HepG2 (cell line): ENCODE measurements around the gene CR1L. TPM values are rescaled to one million over a fixed set of nuclear protein-coding genes. Genes with fewer than 3 reads are reported as not detected.

Experiments used
- CEBPB ChIP-seq: IDR thresholded peaks from 2 replicates; pipeline ENCODE4 v1.6.1; 2011; ENCODE audit warnings: low read depth, low read length, improper control_type of control experiment, borderline replicate concordance
- CHD2 ChIP-seq: IDR thresholded peaks from 2 replicates; pipeline ENCODE4 v1.6.1; 2011; ENCODE audit warnings: low read depth, low read length, improper control_type of control experiment
- ETV5 ChIP-seq: IDR thresholded peaks from 2 replicates; pipeline ENCODE4 v1.6.1; 2018; ENCODE audit warnings: missing biosample characterization, missing genetic modification reagents, inconsistent platforms, borderline replicate concordance
- GTF2F1 ChIP-seq: fragments of 150-350 bp; IDR thresholded peaks from 2 replicates; pipeline ENCODE4 v1.6.1; 2014; ENCODE audit warnings: low read length
- HIVEP1 ChIP-seq: sonication (generic); formaldehyde crosslinking; IDR thresholded peaks from 2 replicates; pipeline ENCODE4 v1.4.0; 2020; ENCODE audit warnings: mild to moderate bottlenecking, missing genetic modification reagents
- JUN ChIP-seq: sonication (generic); formaldehyde crosslinking; IDR thresholded peaks from 2 replicates; pipeline ENCODE4 v1.4.0; 2020; ENCODE audit warnings: mild to moderate bottlenecking, missing genetic modification reagents
- MAFF ChIP-seq: IDR thresholded peaks from 2 replicates; pipeline ENCODE4 v1.6.1; 2011; ENCODE audit warnings: low read depth, low read length, improper control_type of control experiment
- NR2F6 ChIP-seq, 2 experiments: IDR thresholded peaks; 2 replicates each; pipeline ENCODE4 v1.6.1; 2016; ENCODE audit warnings: antibody characterized with exemption in 1 of 2, mild to moderate bottlenecking in 1 of 2
- SAFB2 ChIP-seq: sonication (generic); formaldehyde crosslinking; IDR thresholded peaks from 2 replicates; pipeline ENCODE4 v1.5.1; 2020; ENCODE audit warnings: missing genetic modification reagents, low read depth, mild to moderate bottlenecking, borderline replicate concordance
- SMAD9 ChIP-seq: sonication (generic); formaldehyde crosslinking; IDR thresholded peaks from 2 replicates; pipeline ENCODE4 v1.5.1; 2020; ENCODE audit warnings: mild to moderate bottlenecking, missing genetic modification reagents
- TEAD2 ChIP-seq: sonication (generic); formaldehyde crosslinking; IDR thresholded peaks from 2 replicates; pipeline ENCODE4 v1.9.0; 2021; ENCODE audit warnings: missing genetic modification reagents
- TP53 ChIP-seq: sonication (generic); formaldehyde crosslinking; conservative IDR thresholded peaks from 2 replicates; pipeline ENCODE4 v1.4.0; 2020; ENCODE audit warnings: missing genetic modification reagents
- ZBTB7B ChIP-seq: sonication (generic); formaldehyde crosslinking; IDR thresholded peaks from 2 replicates; pipeline ENCODE4 v1.4.0; 2020; ENCODE audit warnings: missing genetic modification reagents
- ZNF317 ChIP-seq: sonication (generic); formaldehyde crosslinking; IDR thresholded peaks from 2 replicates; pipeline ENCODE4 v1.5.0; 2020; ENCODE audit warnings: mild to moderate bottlenecking, missing genetic modification reagents
- ZNF329 ChIP-seq: sonication (generic); formaldehyde crosslinking; IDR thresholded peaks from 2 replicates; pipeline ENCODE4 v1.9.0; 2021; ENCODE audit warnings: low read depth, mild to moderate bottlenecking, missing genetic modification reagents
- ZNF33A ChIP-seq: sonication (generic); formaldehyde crosslinking; IDR thresholded peaks from 2 replicates; pipeline ENCODE4 v1.5.1; 2020; ENCODE audit warnings: missing genetic modification reagents, mild to moderate bottlenecking, moderate library complexity, borderline replicate concordance
- ZNF501 ChIP-seq: sonication (generic); formaldehyde crosslinking; IDR thresholded peaks from 2 replicates; pipeline ENCODE4 v1.5.1; 2020; ENCODE audit warnings: mild to moderate bottlenecking, moderate library complexity, missing genetic modification reagents
- ZNF552 ChIP-seq: sonication (generic); formaldehyde crosslinking; IDR thresholded peaks from 2 replicates; pipeline ENCODE4 v1.9.0; 2022; ENCODE audit warnings: missing genetic modification reagents, mild to moderate bottlenecking, borderline replicate concordance
- polyA plus RNA-seq, 8 experiments: library from polyadenylated mRNA; depleted of rRNA in 3 of 8; stranded (reverse) in 7 of 8; unstranded in 1 of 8; fragments of >200 nt; fragmentation: Illumina TruSeq in 4 of 8; extraction: Trizol in 4 of 8; gene quantifications; 2 replicates each; pipeline versions ENCODE4 v1.2.1 to v1.2.3, GENCODE V29; 2011 to 2016; ENCODE audit warnings: low read depth in 4 of 8, missing spikeins in 1 of 8, mixed read lengths in 1 of 8; ENCODE audit not compliant: insufficient read depth in 1 of 8
- total RNA-seq, 5 experiments: library from RNA; depleted of rRNA; stranded (reverse); fragments of >200 nt; fragmentation: Illumina TruSeq; extraction: Trizol; gene quantifications; 2 replicates each; pipeline ENCODE4 v1.2.3, GENCODE V29; 2016; ENCODE audit warnings: low read depth in 1 of 5
- TF ChIP-seq, protein P1 (sequence below): sonication (generic); formaldehyde crosslinking; IDR thresholded peaks from 2 replicates; pipeline ENCODE4 v1.4.0; 2020; ENCODE audit warnings: missing genetic modification reagents
- TF ChIP-seq, protein P2 (sequence below): IDR thresholded peaks from 2 replicates; pipeline ENCODE4 v1.6.1; 2016; ENCODE audit warnings: missing genetic modification reagents, missing compliant biosample characterization
- TF ChIP-seq, protein P3 (sequence below): sonication (generic); formaldehyde crosslinking; IDR thresholded peaks from 2 replicates; pipeline ENCODE4 v1.8.1; 2023; ENCODE audit warnings: missing genetic modification reagents, inconsistent platforms, borderline replicate concordance
- TF ChIP-seq, protein P4 (sequence below): sonication (generic); formaldehyde crosslinking; conservative IDR thresholded peaks from 2 replicates; pipeline ENCODE4 v1.4.0; 2020; ENCODE audit warnings: mild to moderate bottlenecking, missing genetic modification reagents, moderate library complexity
- TF ChIP-seq, protein P5 (sequence below): sonication (generic); formaldehyde crosslinking; IDR thresholded peaks from 2 replicates; pipeline ENCODE4 v1.4.0; 2020; ENCODE audit warnings: mild to moderate bottlenecking, low read depth, missing genetic modification reagents

The CR1L gene
- total and polyA plus RNA-seq, 2 of the 13 experiments (the other 11 are each of a cell fraction or from before 2014, with no cell fraction given): not detected

DNA sequence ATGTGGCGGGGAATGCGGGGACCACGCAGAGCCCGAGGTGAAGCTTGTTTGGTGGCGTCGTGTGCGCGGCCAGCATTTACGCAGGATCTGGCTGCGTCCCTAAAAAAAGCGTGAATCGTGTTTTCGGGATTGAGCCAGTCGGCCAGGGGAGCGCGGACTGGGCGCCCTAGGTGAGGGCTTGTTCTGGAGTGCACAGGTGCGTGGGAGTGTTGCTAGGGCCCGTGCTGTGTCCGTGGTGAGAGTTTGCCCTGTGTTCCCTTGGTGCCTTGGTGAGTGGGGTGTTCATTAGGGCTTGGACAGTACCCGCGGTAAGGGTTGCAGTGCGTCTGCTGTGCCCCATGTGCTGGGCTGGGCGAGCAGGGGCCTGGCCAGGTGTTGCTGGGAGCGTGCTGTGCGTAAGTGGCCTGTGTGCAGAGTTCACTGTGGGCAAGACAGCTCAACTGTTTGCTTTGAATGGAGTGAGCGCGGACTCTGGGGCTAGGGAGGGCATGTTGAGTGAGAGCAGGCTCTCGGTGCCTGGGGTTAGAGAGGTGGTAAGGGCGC is 107.6 kb downstream of the CR1L start (continued):
- no peak for TF ChIP-seq TP53 (CRISPR knock-in tag)
- 0 out of 2 replicates have a peak, but pooled peaks have one; percentile 34 for TF ChIP-seq SAFB2
- TF ChIP-seq ZBTB7B: no peak
- TF ChIP-seq, protein P1, sequence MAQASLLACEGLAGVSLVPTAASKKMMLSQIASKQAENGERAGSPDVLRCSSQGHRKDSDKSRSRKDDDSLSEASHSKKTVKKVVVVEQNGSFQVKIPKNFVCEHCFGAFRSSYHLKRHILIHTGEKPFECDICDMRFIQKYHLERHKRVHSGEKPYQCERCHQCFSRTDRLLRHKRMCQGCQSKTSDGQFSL (CRISPR knock-in tag): no peak
- TF ChIP-seq NR2F6 (IDR thresholded peaks at IDR 0.05): no peak
- TF ChIP-seq NR2F6 (CRISPR knock-in tag; IDR thresholded peaks at IDR 0.05): peak; percentile 51
- TF ChIP-seq MAFF: no peak
- TF ChIP-seq CEBPB: no peak
- no peak for TF ChIP-seq GTF2F1
- 0 out of 2 replicates have a peak, but pooled peaks have one; percentile 63 for TF ChIP-seq ZNF501
- TF ChIP-seq, protein P2, sequence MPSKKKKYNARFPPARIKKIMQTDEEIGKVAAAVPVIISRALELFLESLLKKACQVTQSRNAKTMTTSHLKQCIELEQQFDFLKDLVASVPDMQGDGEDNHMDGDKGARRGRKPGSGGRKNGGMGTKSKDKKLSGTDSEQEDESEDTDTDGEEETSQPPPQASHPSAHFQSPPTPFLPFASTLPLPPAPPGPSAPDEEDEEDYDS: peak; percentile 74
- 0 out of 2 replicates have a peak, but pooled peaks have one; percentile 44 for TF ChIP-seq JUN
- TF ChIP-seq ZNF552: peak; percentile 31; the same call in 1 of the 2 replicates
- TF ChIP-seq CHD2: no peak
- TF ChIP-seq ZNF33A (CRISPR knock-in tag): no peak
- peak; percentile 8; the same call in 1 of the 2 replicates for TF ChIP-seq ETV5 (CRISPR knock-in tag)
- no peak for TF ChIP-seq SMAD9 (CRISPR knock-in tag)
- no peak; the same call in 1 of the 2 replicates for TF ChIP-seq ZNF317 (CRISPR knock-in tag)
- TF ChIP-seq, protein P3, sequence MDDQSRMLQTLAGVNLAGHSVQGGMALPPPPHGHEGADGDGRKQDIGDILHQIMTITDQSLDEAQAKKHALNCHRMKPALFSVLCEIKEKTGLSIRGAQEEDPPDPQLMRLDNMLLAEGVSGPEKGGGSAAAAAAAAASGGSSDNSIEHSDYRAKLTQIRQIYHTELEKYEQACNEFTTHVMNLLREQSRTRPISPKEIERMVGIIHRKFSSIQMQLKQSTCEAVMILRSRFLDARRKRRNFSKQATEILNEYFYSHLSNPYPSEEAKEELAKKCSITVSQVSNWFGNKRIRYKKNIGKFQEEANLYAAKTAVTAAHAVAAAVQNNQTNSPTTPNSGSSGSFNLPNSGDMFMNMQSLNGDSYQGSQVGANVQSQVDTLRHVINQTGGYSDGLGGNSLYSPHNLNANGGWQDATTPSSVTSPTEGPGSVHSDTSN (CRISPR knock-in tag): no peak
- no peak for TF ChIP-seq TEAD2 (CRISPR knock-in tag)
- TF ChIP-seq, protein P4, sequence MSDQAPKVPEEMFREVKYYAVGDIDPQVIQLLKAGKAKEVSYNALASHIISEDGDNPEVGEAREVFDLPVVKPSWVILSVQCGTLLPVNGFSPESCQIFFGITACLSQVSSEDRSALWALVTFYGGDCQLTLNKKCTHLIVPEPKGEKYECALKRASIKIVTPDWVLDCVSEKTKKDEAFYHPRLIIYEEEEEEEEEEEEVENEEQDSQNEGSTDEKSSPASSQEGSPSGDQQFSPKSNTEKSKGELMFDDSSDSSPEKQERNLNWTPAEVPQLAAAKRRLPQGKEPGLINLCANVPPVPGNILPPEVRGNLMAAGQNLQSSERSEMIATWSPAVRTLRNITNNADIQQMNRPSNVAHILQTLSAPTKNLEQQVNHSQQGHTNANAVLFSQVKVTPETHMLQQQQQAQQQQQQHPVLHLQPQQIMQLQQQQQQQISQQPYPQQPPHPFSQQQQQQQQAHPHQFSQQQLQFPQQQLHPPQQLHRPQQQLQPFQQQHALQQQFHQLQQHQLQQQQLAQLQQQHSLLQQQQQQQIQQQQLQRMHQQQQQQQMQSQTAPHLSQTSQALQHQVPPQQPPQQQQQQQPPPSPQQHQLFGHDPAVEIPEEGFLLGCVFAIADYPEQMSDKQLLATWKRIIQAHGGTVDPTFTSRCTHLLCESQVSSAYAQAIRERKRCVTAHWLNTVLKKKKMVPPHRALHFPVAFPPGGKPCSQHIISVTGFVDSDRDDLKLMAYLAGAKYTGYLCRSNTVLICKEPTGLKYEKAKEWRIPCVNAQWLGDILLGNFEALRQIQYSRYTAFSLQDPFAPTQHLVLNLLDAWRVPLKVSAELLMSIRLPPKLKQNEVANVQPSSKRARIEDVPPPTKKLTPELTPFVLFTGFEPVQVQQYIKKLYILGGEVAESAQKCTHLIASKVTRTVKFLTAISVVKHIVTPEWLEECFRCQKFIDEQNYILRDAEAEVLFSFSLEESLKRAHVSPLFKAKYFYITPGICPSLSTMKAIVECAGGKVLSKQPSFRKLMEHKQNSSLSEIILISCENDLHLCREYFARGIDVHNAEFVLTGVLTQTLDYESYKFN: peak; percentile 56
- TF ChIP-seq ZNF329 (CRISPR knock-in tag): no peak
- TF ChIP-seq HIVEP1: no peak
- TF ChIP-seq, protein P5, sequence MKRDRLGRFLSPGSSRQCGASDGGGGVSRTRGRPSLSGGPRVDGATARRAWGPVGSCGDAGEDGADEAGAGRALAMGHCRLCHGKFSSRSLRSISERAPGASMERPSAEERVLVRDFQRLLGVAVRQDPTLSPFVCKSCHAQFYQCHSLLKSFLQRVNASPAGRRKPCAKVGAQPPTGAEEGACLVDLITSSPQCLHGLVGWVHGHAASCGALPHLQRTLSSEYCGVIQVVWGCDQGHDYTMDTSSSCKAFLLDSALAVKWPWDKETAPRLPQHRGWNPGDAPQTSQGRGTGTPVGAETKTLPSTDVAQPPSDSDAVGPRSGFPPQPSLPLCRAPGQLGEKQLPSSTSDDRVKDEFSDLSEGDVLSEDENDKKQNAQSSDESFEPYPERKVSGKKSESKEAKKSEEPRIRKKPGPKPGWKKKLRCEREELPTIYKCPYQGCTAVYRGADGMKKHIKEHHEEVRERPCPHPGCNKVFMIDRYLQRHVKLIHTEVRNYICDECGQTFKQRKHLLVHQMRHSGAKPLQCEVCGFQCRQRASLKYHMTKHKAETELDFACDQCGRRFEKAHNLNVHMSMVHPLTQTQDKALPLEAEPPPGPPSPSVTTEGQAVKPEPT: no peak
